ENCODE measurements around the gene SP4. TPM values are rescaled to one million over a fixed set of nuclear protein-coding genes. Genes with fewer than 3 reads are reported as not detected.

The SP4 gene
- total RNA-seq, 6 experiments from 2014 or later: 1.2 to 3.2 (median 2.3) TPM

- intact Hi-C loops (cut with DNase I): no loop called here
- H3K4me1 ChIP-seq: no peaks in the 10 kb centered on the region
- TF ChIP-seq CTCF (IDR thresholded peaks at IDR 0.05): no peak
- TF ChIP-seq POLR2A (IDR thresholded peaks at IDR 0.05): no peak
- no peaks in the 10 kb centered on the region for H3K27me3 ChIP-seq
- no peak for ATAC-seq
- no peak for DNase-seq
- WGBS (ENCODE audit: insufficient coverage, low coverage, low lambda C conversion rate, missing lambda C conversion rate): 88% methylated on average over 3 of the region's 3 CpGs
- H3K4me3 ChIP-seq: no peak overlapping the region
- H3K36me3 ChIP-seq: no peaks in the 10 kb centered on the region
- H3K9me3 ChIP-seq: no peaks in the 10 kb centered on the region
- no peak overlapping the region for H3K27ac ChIP-seq
Observed at GRCh38 chr7:21462081-21462480, 34.2 kb downstream of the SP4 start.

- no peaks in the 10 kb centered on the region for H3K36me3 ChIP-seq
- no peak for ATAC-seq
- DNase-seq: no peak
- WGBS (ENCODE audit: insufficient coverage, low coverage, low lambda C conversion rate, missing lambda C conversion rate): 72% methylated on average over 4 of the region's 4 CpGs
- H3K4me3 ChIP-seq: no peak overlapping the region
- H3K27me3 ChIP-seq: no peaks in the 10 kb centered on the region
- H3K4me1 ChIP-seq: no peaks in the 10 kb centered on the region
- intact Hi-C loops (cut with DNase I): no loop called here
- no peaks in the 10 kb centered on the region for H3K9me3 ChIP-seq
- no peak for TF ChIP-seq POLR2A (IDR thresholded peaks at IDR 0.05)
- no peak for TF ChIP-seq CTCF (IDR thresholded peaks at IDR 0.05)
- no peak overlapping the region for H3K27ac ChIP-seq
Observed at GRCh38 chr7:21463524-21463923, 35.6 kb downstream of the SP4 start.

- Histone ChIP-seq H3K27ac (no peak overlapping the region), H3K4me1 (no peaks in the 10 kb centered on the region), H3K36me3 (no peaks in the 10 kb centered on the region), H3K4me3 (no peak overlapping the region), H3K9me3 (no peaks in the 10 kb centered on the region), H3K27me3 (no peaks in the 10 kb centered on the region)
- no peak for DNase-seq
- intact Hi-C loops (cut with DNase I): no loop called here
- ATAC-seq: no peak
- no peak for TF ChIP-seq CTCF (IDR thresholded peaks at IDR 0.05)
- TF ChIP-seq POLR2A (IDR thresholded peaks at IDR 0.05): no peak
Observed at GRCh38 chr7:21468969-21469368, 41.1 kb downstream of the SP4 start.

GRCh38 chr7:21469894-21470293, 42.0 kb downstream of the SP4 start:
- no peak for ATAC-seq

More at GRCh38 chr7:21469894-21470293, 42.0 kb downstream of the SP4 start:
- WGBS (ENCODE audit: insufficient coverage, low coverage, low lambda C conversion rate, missing lambda C conversion rate): 79% methylated on average over 3 of the region's 3 CpGs
- Histone ChIP-seq H3K4me1 (no peaks in the 10 kb centered on the region), H3K36me3 (no peaks in the 10 kb centered on the region), H3K4me3 (no peak overlapping the region), H3K27me3 (no peaks in the 10 kb centered on the region), H3K27ac (no peak overlapping the region), H3K9me3 (no peaks in the 10 kb centered on the region)
- no peak for DNase-seq
- no peak for TF ChIP-seq CTCF (IDR thresholded peaks at IDR 0.05)
- no peak for TF ChIP-seq POLR2A (IDR thresholded peaks at IDR 0.05)
- intact Hi-C loops (cut with DNase I): no loop called here

Data from right lobe of liver (tissue), 6 donors.